Fibroblast of the aortic adventitia (primary cell): ENCODE results near the gene RPS19BP1. TPM values are rescaled to one million over a fixed set of nuclear protein-coding genes. Genes with fewer than 3 reads are reported as not detected.

Experiments
- DNase-seq: peaks from one replicate; pipeline ENCODE4 v3.0.0-alpha.2; 2010; ENCODE audit warnings: low read depth
- H3K4me3 ChIP-seq: 2 replicates; pipeline ENCODE4 v1.5.1; 2011; ENCODE audit warnings: low read depth, mild to moderate bottlenecking, control low read depth, low read length, moderate library complexity
- total RNA-seq: library from RNA; depleted of rRNA; stranded (reverse); fragments of >200 nt; gene quantifications from 2 replicates; pipeline ENCODE4 v1.2.3, GENCODE V29; 2012; ENCODE audit warnings: low replicate concordance
- TF ChIP-seq, protein P1 (sequence below): IDR thresholded peaks from 2 replicates; pipeline ENCODE4 v1.5.1; 2011; ENCODE audit warnings: mild to moderate bottlenecking, low read length, control low read depth, inconsistent platforms; ENCODE audit not compliant: insufficient read depth

The RPS19BP1 gene
- total RNA-seq, 1 donor, result 39.6 TPM

GRCh38 chr22:39569066-39569465, 36.5 kb upstream of the RPS19BP1 start:
- no peak overlapping the region for H3K4me3 ChIP-seq
- DNase-seq, result no peak
- TF ChIP-seq, protein P1, sequence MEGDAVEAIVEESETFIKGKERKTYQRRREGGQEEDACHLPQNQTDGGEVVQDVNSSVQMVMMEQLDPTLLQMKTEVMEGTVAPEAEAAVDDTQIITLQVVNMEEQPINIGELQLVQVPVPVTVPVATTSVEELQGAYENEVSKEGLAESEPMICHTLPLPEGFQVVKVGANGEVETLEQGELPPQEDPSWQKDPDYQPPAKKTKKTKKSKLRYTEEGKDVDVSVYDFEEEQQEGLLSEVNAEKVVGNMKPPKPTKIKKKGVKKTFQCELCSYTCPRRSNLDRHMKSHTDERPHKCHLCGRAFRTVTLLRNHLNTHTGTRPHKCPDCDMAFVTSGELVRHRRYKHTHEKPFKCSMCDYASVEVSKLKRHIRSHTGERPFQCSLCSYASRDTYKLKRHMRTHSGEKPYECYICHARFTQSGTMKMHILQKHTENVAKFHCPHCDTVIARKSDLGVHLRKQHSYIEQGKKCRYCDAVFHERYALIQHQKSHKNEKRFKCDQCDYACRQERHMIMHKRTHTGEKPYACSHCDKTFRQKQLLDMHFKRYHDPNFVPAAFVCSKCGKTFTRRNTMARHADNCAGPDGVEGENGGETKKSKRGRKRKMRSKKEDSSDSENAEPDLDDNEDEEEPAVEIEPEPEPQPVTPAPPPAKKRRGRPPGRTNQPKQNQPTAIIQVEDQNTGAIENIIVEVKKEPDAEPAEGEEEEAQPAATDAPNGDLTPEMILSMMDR, result no peak

DNA sequence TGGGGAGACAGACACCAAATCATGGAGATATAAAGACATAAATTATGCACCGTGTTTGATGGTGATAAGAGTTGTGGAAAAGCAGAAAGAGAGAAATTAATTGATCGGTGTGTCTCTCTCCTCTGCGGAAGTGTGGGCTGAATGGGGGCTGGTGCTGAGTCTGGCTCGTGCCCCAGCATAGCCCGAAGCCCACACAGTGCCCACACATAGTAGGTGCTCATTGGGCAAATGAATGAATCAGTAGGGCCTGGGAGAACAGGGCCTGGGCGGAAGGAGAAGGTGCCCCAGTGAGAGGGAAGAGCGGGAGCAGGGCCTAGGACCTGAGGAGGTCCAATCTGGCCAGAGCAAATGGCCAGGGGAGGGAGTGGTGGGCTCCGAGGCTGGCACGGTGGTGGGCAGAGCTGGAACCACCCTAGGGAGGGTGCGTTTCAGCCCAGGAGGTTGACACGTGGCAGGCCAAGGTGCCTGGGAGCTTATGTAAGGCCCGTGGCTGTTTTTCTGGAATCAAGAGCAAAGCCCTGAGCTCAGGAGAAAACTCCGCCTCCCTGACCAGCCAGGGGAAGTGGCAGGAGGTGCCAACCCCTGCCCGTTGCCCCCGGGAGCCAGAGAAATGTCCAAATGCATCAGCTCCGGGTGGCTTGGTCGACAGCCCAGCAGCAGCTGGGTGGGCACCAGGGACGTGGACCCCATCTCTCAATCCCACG, 35.9 kb upstream of the RPS19BP1 start:
- H3K4me3 ChIP-seq, result no peak overlapping the region
- TF ChIP-seq, protein P1, result no peak
- DNase-seq, result no peak

GRCh38 chr22:39567135-39567946, 34.8 kb upstream of the RPS19BP1 start:
- DNase-seq, result no peak
- TF ChIP-seq, protein P1, result no peak

GRCh38 chr22:39565414-39565944, 32.9 kb upstream of the RPS19BP1 start:
- TF ChIP-seq, protein P1, result no peak
- H3K4me3 ChIP-seq, result no peak overlapping the region
- DNase-seq, result no peak

More at GRCh38 chr22:39567135-39567946, 34.8 kb upstream of the RPS19BP1 start:
- H3K4me3 ChIP-seq, result no peak overlapping the region

GRCh38 chr22:39563571-39564428, 31.3 kb upstream of the RPS19BP1 start:
- DNase-seq, result no peak
- H3K4me3 ChIP-seq, result no peak overlapping the region
- TF ChIP-seq, protein P1, result no peak

GRCh38 chr22:39562839-39563489, 30.4 kb upstream of the RPS19BP1 start:
- H3K4me3 ChIP-seq, result no peak overlapping the region
- TF ChIP-seq, protein P1, result no peak
- no peak for DNase-seq
